Measurements from ENCODE around the gene SLC9B2.

The SLC9B2 gene

GRCh38 chr4:103076747-103077347, at the start of gene SLC9B2:
TSS of gene SLC9B2 (minus strand) at chr4:103076761. CDS start at chr4:103067550, 9,211 bp downstream.
- peak; percentile 50 for DNase-seq (ENCODE audit: low spot score)

DNA sequence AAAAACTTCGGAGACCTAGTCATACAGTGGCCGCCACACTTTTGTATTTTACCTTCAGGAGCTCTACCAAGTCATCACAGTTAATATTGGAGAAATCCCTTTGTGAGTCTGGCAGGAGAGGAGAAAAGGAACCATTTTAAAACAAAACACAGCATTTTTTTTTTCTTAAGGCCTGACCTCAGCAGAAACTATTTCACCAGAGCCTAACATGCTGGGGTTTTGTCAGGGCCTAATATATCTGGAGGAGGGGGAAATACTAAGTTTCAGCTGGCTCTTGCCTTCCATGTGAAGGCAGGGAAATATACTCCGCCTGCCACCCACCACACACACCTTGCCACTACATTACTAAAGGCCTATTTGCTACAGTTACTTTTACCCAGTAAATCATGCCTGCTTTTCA, 49.6 kb upstream of the SLC9B2 start:
- DNase-seq (ENCODE audit: low spot score): no peak

- DNase-seq (ENCODE audit: low spot score): no peak
These were observed 46.6 kb upstream of the SLC9B2 start for GRCh38 chr4:103123114-103123513.

GRCh38 chr4:103118166-103118565, 41.6 kb upstream of the SLC9B2 start:
- no peak for DNase-seq (ENCODE audit: low spot score)

GRCh38 chr4:103111598-103111997, 35.0 kb upstream of the SLC9B2 start:
- DNase-seq (ENCODE audit: low spot score): no peak

DNA sequence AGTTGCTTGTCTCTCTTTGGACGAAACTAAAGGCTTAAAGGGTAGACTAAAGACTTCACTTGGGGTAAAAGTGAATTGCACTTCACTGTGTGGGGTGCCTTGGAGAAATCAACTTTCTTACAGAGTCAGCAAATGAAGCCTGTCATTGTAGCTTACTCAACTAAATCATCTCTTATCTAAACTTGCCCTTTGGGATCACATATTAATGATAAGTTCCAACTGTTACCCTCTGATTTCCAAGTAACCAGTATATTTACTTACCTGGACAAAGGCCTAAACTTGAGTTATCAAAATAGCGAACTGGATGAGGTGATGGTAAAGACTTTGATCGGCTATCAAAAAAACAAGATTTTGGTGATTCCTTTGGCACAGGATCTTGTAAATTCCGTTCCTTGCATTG, 32.0 kb upstream of the SLC9B2 start:
- DNase-seq (ENCODE audit: low spot score): no peak

GRCh38 chr4:103105558-103106356, 29.2 kb upstream of the SLC9B2 start:
- DNase-seq (ENCODE audit: low spot score): no peak

- DNase-seq (ENCODE audit: low spot score): no peak
These were observed 28.3 kb upstream of the SLC9B2 start for GRCh38 chr4:103104886-103105285.

DNA sequence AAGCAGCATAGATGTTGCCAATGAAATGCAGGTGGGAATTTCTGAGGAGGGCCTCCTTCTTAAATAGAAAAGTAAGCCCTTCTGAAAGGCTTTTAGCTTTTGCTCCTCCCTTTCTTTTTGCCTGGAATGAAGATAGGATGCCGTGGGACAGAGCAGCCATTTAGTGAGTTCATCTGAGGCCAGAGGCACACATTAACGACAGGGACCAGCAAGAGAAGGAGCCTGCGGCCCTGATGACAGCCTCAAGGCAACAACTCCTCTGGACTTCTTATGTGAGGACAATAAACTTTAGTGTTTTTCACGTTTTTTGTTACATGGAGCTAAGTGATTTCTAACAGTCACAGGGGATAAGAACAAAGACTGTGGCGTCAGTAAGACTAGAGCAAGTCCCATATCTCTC, 24.1 kb upstream of the SLC9B2 start:
- DNase-seq (ENCODE audit: low spot score): no peak

DNA sequence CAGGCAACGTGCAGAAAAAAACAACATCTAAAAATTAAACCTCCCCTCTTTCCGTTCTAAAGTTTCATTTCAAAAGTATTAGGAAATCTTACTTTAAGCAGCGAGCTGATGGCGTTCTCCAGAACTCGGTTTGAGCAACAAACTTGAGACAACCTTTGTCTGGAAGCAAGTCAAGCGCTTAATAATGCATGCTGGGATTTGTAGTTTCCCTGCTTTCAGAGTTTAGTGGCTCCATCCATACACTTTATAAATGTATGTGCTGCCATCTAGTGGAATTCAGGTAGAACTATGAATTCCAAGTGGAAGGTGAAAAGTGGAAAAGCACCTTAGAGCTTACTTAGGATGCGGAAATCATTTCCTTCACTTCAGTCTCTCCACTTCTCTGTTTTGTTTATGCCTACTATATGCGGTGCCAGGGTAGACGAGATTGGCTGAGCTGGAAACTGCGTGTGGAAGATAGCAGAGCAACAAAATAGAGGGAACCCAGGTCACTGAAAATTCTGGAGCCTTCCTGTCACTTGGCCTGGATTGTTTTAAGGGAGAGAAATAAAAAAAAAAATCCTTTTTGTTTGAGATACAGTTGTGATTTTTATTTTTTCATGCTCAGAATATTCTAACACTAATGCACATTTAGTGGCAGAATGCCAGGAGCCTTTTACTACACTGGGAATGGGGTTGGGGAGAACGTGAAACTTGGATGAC, 23.3 kb upstream of the SLC9B2 start, which contains the start of gene BDH2:
Gene BDH2 (minus strand): TSS at position 144 of the 702 bp plus-strand sequence. CDS start 3,580 bp downstream, outside the sequence.
- DNase-seq (ENCODE audit: low spot score): peak; percentile 90

DNA sequence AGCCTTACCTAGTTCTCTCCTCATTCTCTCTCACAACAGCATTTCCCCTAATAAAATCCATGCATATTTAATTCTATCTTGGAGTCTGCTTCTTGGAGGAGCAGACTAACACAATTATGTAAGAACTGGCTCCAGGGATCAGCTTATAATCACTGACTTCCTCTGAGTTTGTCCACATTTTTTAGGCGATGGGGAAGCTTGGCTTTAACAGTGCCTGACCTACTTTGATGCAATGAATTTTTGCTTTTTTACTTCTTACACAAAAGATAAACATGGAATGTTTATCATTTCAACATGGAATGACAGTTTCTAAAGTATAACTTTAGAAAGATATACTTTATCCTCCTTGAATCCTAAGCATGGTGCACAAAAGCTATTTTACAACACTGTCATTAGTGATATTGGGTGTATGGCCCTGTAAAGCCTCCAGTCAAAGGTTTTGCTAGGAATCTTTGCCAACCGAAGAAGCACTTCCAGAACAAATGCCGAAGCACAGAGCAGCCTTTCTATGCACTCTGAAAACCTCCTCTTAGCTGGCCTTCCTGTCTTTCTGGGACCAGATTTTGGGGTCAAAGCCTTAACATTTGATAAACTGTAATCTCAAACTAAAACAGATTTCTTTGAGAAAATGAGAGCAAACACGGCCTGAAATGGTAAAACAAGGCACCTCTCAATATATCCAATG, 22.3 kb upstream of the SLC9B2 start:
- no peak for DNase-seq (ENCODE audit: low spot score)

DNA sequence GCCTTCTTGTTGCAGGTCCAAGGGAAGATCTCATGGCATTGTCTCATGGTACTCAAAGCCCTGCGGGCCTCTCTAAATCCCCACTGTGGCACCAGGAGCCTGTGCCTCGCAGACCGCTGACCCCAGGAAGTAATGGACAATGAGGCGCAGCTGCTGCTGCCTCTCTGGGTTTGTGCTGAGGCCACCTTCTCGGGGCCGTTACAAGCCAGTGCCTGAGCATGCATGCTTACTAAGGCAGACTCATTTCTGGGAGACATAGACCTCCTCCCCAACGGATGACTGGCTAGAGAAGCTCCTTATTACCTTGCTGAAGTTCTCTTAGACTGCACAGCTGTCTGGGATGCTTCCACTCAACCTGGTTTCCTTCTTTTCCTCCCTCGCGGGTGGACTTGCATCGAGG, 21.8 kb upstream of the SLC9B2 start:
- DNase-seq (ENCODE audit: low spot score): no peak

DNA sequence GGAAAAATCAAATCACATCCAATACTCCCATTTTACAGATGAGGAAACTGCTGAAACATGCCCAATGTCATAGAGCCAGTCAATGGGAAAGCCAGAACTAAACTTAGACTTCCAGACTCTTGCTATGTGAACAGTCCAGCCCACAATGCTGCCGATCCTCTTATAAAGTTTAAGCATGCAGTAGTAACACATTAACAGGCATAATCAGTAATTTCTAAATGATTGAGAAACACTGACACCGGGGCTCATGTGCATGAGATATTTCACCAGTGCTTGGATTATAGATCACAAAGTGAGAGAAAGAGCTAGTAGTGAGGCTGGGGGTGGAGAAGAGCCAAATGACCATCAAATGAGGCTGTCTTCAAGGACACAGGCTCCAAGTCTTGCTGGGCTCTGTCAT, 20.6 kb upstream of the SLC9B2 start:
- DNase-seq (ENCODE audit: low spot score): no peak

DNA sequence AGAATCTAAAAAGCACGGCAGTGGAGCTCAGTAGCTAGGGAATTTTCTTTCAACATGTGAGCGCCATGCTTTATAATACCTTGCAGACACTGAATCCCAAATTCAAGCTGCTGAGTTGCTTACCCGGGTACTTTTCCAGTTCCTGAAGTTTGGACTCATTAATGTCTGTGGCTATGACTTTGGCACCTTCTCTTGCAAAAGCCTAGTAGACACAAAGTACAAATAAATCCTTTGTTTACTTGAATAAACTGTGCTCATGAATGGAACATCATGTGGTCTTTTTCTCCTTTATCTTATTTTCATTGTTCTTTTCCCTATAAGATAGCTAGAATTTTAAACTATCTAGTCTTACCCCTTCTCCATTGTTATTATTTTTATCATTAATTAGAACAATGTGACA, 18.5 kb upstream of the SLC9B2 start:
- DNase-seq (ENCODE audit: low spot score): no peak

GRCh38 chr4:103092245-103092644, 15.7 kb upstream of the SLC9B2 start:
- no peak for DNase-seq (ENCODE audit: low spot score)

DNA sequence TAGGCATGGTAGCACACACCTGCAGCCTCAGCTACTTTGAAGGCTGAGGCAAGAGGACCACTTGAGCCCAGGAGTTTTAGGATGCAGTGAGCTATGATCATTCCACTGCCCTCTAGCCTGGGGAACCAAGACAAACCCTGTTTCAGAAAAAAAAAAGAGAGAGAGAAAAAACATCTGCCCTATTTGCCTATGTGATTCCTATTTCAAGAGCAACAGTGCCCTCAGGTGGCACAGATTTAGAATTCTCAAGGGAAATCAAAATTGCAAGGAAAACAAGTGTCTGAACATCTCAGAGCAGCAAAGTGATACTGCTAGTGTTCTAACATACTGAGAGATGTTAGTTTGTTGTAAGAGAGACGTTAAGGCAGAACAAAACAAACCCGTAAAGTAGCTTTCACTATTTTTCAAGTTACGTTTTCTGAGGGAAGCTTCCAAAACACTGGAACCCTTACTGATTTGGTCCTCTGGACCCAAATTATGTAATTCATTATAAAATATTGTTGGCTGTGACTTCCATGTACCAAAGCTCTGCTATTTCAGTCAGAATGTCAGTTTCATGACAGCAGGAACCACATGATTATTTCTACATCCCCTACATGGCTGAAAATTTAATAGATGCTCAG, 15.2 kb upstream of the SLC9B2 start:
- peak; percentile 80 for DNase-seq (ENCODE audit: low spot score)

GRCh38 chr4:103089481-103089880, 12.9 kb upstream of the SLC9B2 start:
- no peak for DNase-seq (ENCODE audit: low spot score)

GRCh38 chr4:103086551-103086950, 10.0 kb upstream of the SLC9B2 start:
- DNase-seq (ENCODE audit: low spot score): no peak

DNA sequence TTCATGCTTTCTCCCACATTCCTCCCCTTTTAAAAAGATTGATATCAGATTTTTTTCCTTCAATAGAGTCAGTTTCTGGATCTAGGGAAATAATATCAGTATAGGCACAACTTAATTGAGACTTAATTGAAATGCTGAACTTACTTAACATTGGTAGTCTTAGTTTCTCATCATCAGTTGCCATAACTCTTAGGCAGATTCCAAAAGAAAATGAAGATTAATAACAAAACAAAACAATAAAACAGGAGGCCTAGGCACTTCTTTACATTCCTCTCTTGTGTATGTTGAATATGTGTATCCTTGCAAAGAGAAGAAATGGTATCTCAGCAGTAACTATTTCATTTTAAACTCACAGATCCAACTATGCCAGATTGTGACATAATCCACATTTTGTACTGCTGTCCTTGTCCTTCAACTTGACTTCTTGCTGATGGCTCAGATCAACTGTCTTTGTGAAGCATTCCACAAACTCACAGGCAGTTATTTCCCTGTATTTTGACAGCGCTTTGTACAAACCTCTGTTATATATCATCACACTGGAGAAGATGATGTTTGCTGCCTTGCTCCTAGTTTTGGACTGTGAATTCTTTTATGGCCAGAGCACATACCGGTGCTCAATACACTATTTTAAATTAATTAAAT, 9.1 kb upstream of the SLC9B2 start:
- no peak for DNase-seq (ENCODE audit: low spot score)

DNA sequence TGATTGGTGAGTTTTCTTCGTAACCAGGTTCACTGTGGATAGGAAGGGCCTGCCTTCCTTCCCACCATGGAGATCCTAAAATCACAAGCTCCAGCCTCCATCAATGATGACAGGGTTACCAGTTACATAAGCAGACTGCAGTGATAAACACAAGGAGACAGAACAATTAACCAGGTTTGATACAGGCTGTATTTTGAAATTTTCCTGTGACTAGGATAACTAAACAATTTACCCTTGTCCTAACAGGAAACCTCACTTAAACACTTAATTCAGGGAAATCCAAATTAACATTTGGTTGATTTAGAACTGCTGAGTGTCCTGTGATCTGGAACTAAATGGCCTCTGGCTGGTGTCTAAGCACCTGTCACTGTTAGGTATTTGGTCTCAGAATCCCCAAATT, 3.1 kb upstream of the SLC9B2 start:
- no peak for DNase-seq (ENCODE audit: low spot score)
